DND-41 (cell line): ENCODE data around the gene CEMIP.

Experiments used
- ATAC-seq: fragments of 200-7000 bp; cut with Tn5 transposase; 3 replicates; pipeline ENCODE4 v1.9.1; 2021; ENCODE audit warnings: low read depth; ENCODE audit not compliant: insufficient read depth
- DNase-seq: peaks from one replicate; pipeline ENCODE4 v3.0.0-alpha.2; 2020
- H2AFZ ChIP-seq: 2 replicates; pipeline ENCODE4 v1.6.0; 2012; ENCODE audit warnings: low read depth, low read length
- H3K27ac ChIP-seq: 2 replicates; pipeline ENCODE4 v1.5.1; 2012; ENCODE audit warnings: low read length, inconsistent platforms
- H3K27me3 ChIP-seq: fragments of 200-600 bp; sonication (generic); 2 replicates; pipeline ENCODE4 v1.6.0; 2012; ENCODE audit warnings: low read length, mild to moderate bottlenecking, inconsistent platforms; ENCODE audit not compliant: insufficient read depth, poor library complexity
- H3K36me3 ChIP-seq: 2 replicates; pipeline ENCODE4 v1.5.1; 2012; ENCODE audit warnings: low read length, inconsistent platforms; ENCODE audit not compliant: insufficient read depth
- H3K4me1 ChIP-seq: 2 replicates; pipeline ENCODE4 v1.5.1; 2012; ENCODE audit warnings: mild to moderate bottlenecking, low read length; ENCODE audit not compliant: insufficient read depth
- H3K4me2 ChIP-seq: 2 replicates; pipeline ENCODE4 v1.6.0; 2012; ENCODE audit warnings: mild to moderate bottlenecking, moderate library complexity, low read length, inconsistent platforms; ENCODE audit not compliant: insufficient read depth
- H3K4me3 ChIP-seq, 2 experiments: fragments of 200-600 bp in 1 of 2; shearing (Covaris generic) in 1 of 2; 2 replicates each; pipeline ENCODE4 v1.5.1; 2012 to 2016; ENCODE audit warnings: inconsistent platforms in 2 of 2, low read length in 2 of 2, mild to moderate bottlenecking in 2 of 2, low read depth in 1 of 2, moderate library complexity in 1 of 2
- H3K79me2 ChIP-seq: 2 replicates; pipeline ENCODE4 v1.6.0; 2012; ENCODE audit warnings: low read length, inconsistent platforms; ENCODE audit not compliant: insufficient read depth
- H3K9ac ChIP-seq: 2 replicates; pipeline ENCODE4 v1.6.0; 2012; ENCODE audit warnings: low read depth, mild to moderate bottlenecking, inconsistent platforms, low read length, moderate library complexity
- H3K9me3 ChIP-seq: 2 replicates; pipeline ENCODE4 v1.5.1; 2012; ENCODE audit warnings: low read length, moderate library complexity, mild to moderate bottlenecking, inconsistent platforms; ENCODE audit not compliant: insufficient read depth, severe bottlenecking
- H4K20me1 ChIP-seq: 2 replicates; pipeline ENCODE4 v1.6.0; 2012; ENCODE audit warnings: low read length; ENCODE audit not compliant: insufficient read depth
- EZH2 ChIP-seq: IDR thresholded peaks from 3 replicates; pipeline ENCODE4 v1.6.1; 2012; ENCODE audit warnings: borderline replicate concordance, low read depth, mild to moderate bottlenecking, moderate library complexity, low read length, inconsistent platforms; ENCODE audit not compliant: severe bottlenecking
- TF ChIP-seq, protein P1 (sequence below): IDR thresholded peaks from 2 replicates; pipeline ENCODE4 v1.5.1; 2012; ENCODE audit warnings: borderline replicate concordance, low read length, moderate library complexity, mild to moderate bottlenecking; ENCODE audit not compliant: poor library complexity, severe bottlenecking; ENCODE audit errors: extremely low read depth

CEMIP gene

DNA sequence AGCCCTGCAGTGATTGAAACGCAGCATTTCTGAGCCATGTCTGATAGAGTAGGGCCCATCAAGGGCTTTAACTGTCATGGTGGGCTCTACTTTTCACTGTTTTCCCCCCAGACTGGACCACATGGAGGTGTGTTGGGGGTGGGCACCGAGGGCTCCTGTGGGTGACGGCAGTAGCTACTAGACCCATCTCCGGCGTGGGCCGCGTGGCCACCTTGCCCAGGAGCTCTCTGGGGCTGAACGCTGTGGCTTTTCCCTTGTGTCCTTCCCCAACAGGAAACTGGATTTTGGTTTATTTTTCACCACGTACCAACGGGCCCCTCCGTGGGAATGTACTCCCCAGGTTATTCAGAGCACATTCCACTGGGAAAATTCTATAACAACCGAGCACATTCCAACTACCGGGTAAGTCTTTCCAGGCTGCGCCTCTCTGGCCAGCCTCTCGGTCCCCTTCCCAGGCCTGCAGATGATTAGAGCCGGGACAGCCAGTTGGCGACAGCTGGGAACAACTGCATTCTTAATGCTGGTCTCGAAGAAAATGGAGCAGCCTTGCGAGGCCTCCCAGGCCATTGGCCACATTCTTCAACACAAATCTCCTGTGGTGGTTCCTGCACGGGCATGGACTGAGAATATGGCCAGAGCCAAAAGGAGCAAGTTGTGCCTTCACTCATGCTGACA, 142.7 kb downstream of the CEMIP start:
- Histone ChIP-seq H3K79me2 (no peaks in the 10 kb centered on the region), H3K36me3 (no peaks in the 10 kb centered on the region), H2AFZ (no peak overlapping the region), H3K27ac (no peak overlapping the region), H3K4me1 (peaks cover 12% of the 10 kb centered on the region), H3K9me3 (no peaks in the 10 kb centered on the region), H3K4me3 (no peak overlapping the region), H3K4me2 (no peak overlapping the region), H3K27me3 (no peaks in the 10 kb centered on the region), H4K20me1 (0 out of 2 replicates have a peak, but pooled peaks cover 3% of the 10 kb centered on the region), H3K9ac (no peak overlapping the region)
- DNase-seq (no peak), ATAC-seq (no peak)
- TF ChIP-seq EZH2, result no peak
- TF ChIP-seq, protein P1, sequence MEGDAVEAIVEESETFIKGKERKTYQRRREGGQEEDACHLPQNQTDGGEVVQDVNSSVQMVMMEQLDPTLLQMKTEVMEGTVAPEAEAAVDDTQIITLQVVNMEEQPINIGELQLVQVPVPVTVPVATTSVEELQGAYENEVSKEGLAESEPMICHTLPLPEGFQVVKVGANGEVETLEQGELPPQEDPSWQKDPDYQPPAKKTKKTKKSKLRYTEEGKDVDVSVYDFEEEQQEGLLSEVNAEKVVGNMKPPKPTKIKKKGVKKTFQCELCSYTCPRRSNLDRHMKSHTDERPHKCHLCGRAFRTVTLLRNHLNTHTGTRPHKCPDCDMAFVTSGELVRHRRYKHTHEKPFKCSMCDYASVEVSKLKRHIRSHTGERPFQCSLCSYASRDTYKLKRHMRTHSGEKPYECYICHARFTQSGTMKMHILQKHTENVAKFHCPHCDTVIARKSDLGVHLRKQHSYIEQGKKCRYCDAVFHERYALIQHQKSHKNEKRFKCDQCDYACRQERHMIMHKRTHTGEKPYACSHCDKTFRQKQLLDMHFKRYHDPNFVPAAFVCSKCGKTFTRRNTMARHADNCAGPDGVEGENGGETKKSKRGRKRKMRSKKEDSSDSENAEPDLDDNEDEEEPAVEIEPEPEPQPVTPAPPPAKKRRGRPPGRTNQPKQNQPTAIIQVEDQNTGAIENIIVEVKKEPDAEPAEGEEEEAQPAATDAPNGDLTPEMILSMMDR, result no peak

DNA sequence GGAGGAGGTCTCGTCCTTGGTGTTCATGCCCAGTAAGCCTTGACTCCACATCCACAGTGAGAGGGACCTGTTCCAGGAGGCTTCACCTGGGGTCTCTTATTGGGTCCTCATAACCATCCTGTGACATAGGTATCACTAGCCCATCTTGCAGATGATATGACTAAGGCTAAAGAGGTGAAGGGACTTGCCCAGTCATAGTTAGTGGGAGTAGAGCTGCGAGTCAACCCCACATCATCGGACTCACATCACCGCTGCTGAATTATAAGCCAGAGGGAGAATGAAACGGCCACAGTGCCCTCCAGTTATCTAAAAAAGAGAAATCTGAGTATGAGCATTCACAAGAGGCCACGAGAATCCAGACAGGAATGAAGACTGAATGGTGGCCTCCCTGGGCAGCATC, 144.5 kb downstream of the CEMIP start:
- no peaks in the 10 kb centered on the region for H3K9me3 ChIP-seq
- H3K79me2 ChIP-seq, result no peaks in the 10 kb centered on the region
- TF ChIP-seq, protein P1, result no peak
- no peak for TF ChIP-seq EZH2
- H3K4me1 ChIP-seq, result peaks cover 12% of the 10 kb centered on the region
- no peak overlapping the region for H3K27ac ChIP-seq
- H3K4me2 ChIP-seq, result no peak overlapping the region
- ATAC-seq (no peak), DNase-seq (no peak)
- H3K9ac ChIP-seq, result no peak overlapping the region
- H3K27me3 ChIP-seq, result no peaks in the 10 kb centered on the region
- no peak overlapping the region for H2AFZ ChIP-seq
- no peak overlapping the region for H3K4me3 ChIP-seq
- 0 out of 2 replicates have a peak, but pooled peaks cover 3% of the 10 kb centered on the region for H4K20me1 ChIP-seq
- no peaks in the 10 kb centered on the region for H3K36me3 ChIP-seq

DNA sequence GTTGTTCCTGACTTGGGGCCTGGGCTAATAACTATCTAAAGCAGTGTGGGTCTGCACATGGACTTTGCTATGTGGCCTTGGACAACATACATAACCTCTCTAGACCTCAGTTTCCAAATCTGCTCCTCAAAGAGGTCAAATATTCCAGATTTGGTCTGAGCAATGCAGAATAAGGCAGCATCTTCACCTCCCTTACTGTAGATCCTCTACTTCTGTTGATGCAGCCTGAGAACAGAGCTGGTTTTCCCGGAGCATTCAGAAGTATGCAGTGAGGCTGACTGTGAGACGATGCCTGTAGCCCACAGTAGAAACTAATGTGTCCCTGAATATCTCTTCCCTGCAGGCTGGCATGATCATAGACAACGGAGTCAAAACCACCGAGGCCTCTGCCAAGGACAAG, 145.1 kb downstream of the CEMIP start:
- Histone ChIP-seq H2AFZ (no peak overlapping the region), H3K4me2 (no peak overlapping the region), H4K20me1 (0 out of 2 replicates have a peak, but pooled peaks cover 3% of the 10 kb centered on the region), H3K9ac (no peak overlapping the region), H3K27ac (no peak overlapping the region), H3K27me3 (no peaks in the 10 kb centered on the region), H3K4me3 (no peak overlapping the region), H3K4me1 (peaks cover 12% of the 10 kb centered on the region), H3K79me2 (no peaks in the 10 kb centered on the region), H3K9me3 (no peaks in the 10 kb centered on the region), H3K36me3 (no peaks in the 10 kb centered on the region)
- TF ChIP-seq, protein P1, result no peak
- no peak for TF ChIP-seq EZH2
- ATAC-seq (no peak), DNase-seq (no peak)
